Esophagus squamous epithelium (tissue), 4 donors: Measurements from ENCODE around the gene SLC28A1.

ENCODE experiments used
- CTCF ChIP-seq, 6 experiments: fragments of 450-650 bp in 4 of 6; fragments of 200-600 bp in 2 of 6; sonication (generic) in 2 of 6; IDR thresholded peaks; one replicate each; pipeline ENCODE4 v1.5.1; 2016 to 2019; ENCODE audit warnings: antibody characterized with exemption in 6 of 6, mild to moderate bottlenecking in 4 of 6, moderate library complexity in 4 of 6
- POLR2A ChIP-seq, 4 donors: fragments of 450-650 bp; IDR thresholded peaks; one replicate each; pipeline ENCODE4 v1.6.1; 2017; ENCODE audit warnings: antibody characterized with exemption in 4 of 4, mild to moderate bottlenecking in 4 of 4, moderate library complexity in 3 of 4

GRCh38 chr15:84956199-84956598 is 71.7 kb downstream of the SLC28A1 start:
- TF ChIP-seq POLR2A (IDR thresholded peaks at IDR 0.05) (no peak), CTCF (IDR thresholded peaks at IDR 0.05) (no peak)
